Measurements from ENCODE around the gene PPP6R3.

PPP6R3 gene

DNA sequence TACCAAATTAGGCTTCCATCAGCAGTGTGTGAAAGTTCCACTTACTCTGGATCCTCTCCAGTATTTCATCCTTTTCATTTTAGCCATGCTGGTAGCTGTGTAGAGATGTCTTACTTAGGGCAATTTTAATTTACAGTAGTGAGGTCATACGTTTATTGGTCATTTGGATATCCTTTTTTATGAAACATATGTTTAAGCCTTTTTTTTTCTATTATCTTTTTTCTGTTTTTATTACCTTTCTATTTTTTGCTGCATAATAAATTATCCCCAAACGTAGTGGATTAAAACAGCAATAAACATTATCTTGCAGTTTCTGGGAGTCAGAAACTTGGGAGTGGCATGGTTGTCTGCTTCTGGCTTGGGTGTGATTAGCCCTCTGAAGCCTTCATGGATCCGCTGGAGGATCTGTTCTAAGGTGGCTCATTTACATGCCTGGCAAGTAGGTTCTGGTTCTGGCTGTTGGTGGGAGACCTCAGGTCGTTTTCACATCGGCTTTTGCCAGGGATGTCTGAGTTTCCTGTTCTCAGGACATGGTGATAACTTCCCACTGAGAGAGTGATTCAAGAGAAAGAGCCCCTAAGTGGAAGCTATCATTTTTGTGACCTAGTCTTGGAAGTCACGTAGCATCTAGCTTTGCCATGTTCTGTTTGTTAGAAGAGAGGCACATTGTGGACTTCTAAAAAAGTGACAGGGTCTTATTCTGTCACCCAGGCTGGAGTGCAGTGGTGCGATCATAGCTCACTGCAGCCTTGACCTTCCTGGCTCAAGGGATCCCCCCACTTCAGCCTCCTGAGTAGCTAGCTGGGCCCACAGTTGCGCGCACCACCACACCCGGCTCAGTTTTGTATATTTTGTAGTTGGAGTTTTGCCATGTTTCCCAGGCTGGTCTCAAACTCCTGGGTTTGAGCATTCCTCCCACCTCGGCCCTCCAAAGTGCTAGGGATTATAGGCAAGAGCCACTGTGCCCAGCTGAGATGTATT lies 38.6 kb downstream of the PPP6R3 start:
- Histone ChIP-seq H3F3A (ENCODE audit: low read depth) (no peaks in the 10 kb centered on the region), H3K4me1 (ENCODE audit: insufficient read depth, low read length, poor library complexity, severe bottlenecking) (no peaks in the 10 kb centered on the region), H4K20me1 (ENCODE audit: insufficient read depth, low read length, poor library complexity, severe bottlenecking) (peaks cover 95% of the 10 kb centered on the region), H3K79me2 (ENCODE audit: insufficient read depth, low read length) (peaks cover 100% of the 10 kb centered on the region), H3K9ac (ENCODE audit: low read depth, low read length, poor library complexity, severe bottlenecking) (no peak overlapping the region), H3K36me3 (ENCODE audit: insufficient read depth, low read length) (no peaks in the 10 kb centered on the region), H3K4me3 (ENCODE audit: low read length, poor library complexity, severe bottlenecking) (no peak overlapping the region), H3K4me2 (ENCODE audit: low read depth, low read length, poor library complexity, severe bottlenecking) (no peak overlapping the region), H3K9me2 (replicated peaks; ENCODE audit: low read depth, low read length) (no peaks in the 10 kb centered on the region), H3K9me3 (ENCODE audit: insufficient read depth, low read depth, low read length) (no peaks in the 10 kb centered on the region), H2AFZ (ENCODE audit: low read length) (no peak overlapping the region), H3K27me3 (ENCODE audit: insufficient read depth, low read length, poor library complexity, severe bottlenecking) (no peaks in the 10 kb centered on the region)
- no peak for TF ChIP-seq CTCF (conservative IDR thresholded peaks at IDR 0.05; ENCODE audit: low read length)
- TF ChIP-seq EZH2phosphoT487 (IDR thresholded peaks at IDR 0.05; ENCODE audit: borderline replicate concordance): no peak

DNA sequence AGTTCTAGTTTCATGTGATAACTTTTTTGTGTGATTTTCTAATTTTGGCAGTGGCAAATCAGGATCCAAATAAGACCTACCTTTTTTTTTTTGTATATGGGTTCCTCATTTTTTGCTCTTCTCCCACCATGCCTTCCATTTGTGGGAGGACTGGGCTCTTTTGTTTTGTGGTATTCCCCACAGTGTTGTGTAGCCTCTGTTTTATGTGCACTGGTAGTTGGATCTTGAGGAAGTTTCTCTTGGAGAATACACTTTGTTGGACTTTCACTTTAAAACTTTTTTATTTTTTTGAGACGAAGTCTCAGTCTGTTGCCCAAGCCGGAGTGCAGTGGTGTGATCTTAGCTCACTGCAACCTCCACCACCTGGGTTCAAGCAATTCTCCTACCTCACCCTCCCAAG lies 39.7 kb downstream of the PPP6R3 start:
- Histone ChIP-seq H3K9ac (ENCODE audit: low read depth, low read length, poor library complexity, severe bottlenecking) (no peak overlapping the region), H4K20me1 (ENCODE audit: insufficient read depth, low read length, poor library complexity, severe bottlenecking) (peaks cover 95% of the 10 kb centered on the region), H3F3A (ENCODE audit: low read depth) (peaks cover 2% of the 10 kb centered on the region; the same call in 1 of the 2 replicates), H3K27me3 (ENCODE audit: insufficient read depth, low read length, poor library complexity, severe bottlenecking) (no peaks in the 10 kb centered on the region), H3K4me2 (ENCODE audit: low read depth, low read length, poor library complexity, severe bottlenecking) (no peak overlapping the region), H3K4me3 (ENCODE audit: low read length, poor library complexity, severe bottlenecking) (no peak overlapping the region), H3K9me2 (replicated peaks; ENCODE audit: low read depth, low read length) (no peaks in the 10 kb centered on the region), H3K79me2 (ENCODE audit: insufficient read depth, low read length) (peaks cover 100% of the 10 kb centered on the region), H2AFZ (ENCODE audit: low read length) (no peak overlapping the region), H3K36me3 (ENCODE audit: insufficient read depth, low read length) (no peaks in the 10 kb centered on the region), H3K4me1 (ENCODE audit: insufficient read depth, low read length, poor library complexity, severe bottlenecking) (peaks cover 9% of the 10 kb centered on the region), H3K9me3 (ENCODE audit: insufficient read depth, low read depth, low read length) (no peaks in the 10 kb centered on the region)
- TF ChIP-seq EZH2phosphoT487 (IDR thresholded peaks at IDR 0.05; ENCODE audit: borderline replicate concordance): no peak
- TF ChIP-seq CTCF (conservative IDR thresholded peaks at IDR 0.05; ENCODE audit: low read length): no peak

GRCh38 chr11:68501813-68502212 lies 41.3 kb downstream of the PPP6R3 start:
- Histone ChIP-seq H3K36me3 (ENCODE audit: insufficient read depth, low read length) (no peaks in the 10 kb centered on the region), H3K9me3 (ENCODE audit: insufficient read depth, low read depth, low read length) (no peaks in the 10 kb centered on the region), H3K4me2 (ENCODE audit: low read depth, low read length, poor library complexity, severe bottlenecking) (no peak overlapping the region), H3K79me2 (ENCODE audit: insufficient read depth, low read length) (peaks cover 99% of the 10 kb centered on the region), H3K9me2 (replicated peaks; ENCODE audit: low read depth, low read length) (no peaks in the 10 kb centered on the region), H3F3A (ENCODE audit: low read depth) (peaks cover 9% of the 10 kb centered on the region; the same call in 1 of the 2 replicates), H4K20me1 (ENCODE audit: insufficient read depth, low read length, poor library complexity, severe bottlenecking) (peaks cover 95% of the 10 kb centered on the region), H3K9ac (ENCODE audit: low read depth, low read length, poor library complexity, severe bottlenecking) (no peak overlapping the region), H3K4me1 (ENCODE audit: insufficient read depth, low read length, poor library complexity, severe bottlenecking) (peaks cover 25% of the 10 kb centered on the region), H2AFZ (ENCODE audit: low read length) (no peak overlapping the region), H3K27me3 (ENCODE audit: insufficient read depth, low read length, poor library complexity, severe bottlenecking) (no peaks in the 10 kb centered on the region), H3K4me3 (ENCODE audit: low read length, poor library complexity, severe bottlenecking) (no peak overlapping the region)
- TF ChIP-seq EZH2phosphoT487 (IDR thresholded peaks at IDR 0.05; ENCODE audit: borderline replicate concordance): no peak
- no peak for TF ChIP-seq CTCF (conservative IDR thresholded peaks at IDR 0.05; ENCODE audit: low read length)

Data from Loucy (cell line).